ENCODE data around the gene RIC8A. TPM values are rescaled to one million over a fixed set of nuclear protein-coding genes. Genes with fewer than 3 reads are reported as not detected.

RIC8A gene
- total and polyA plus RNA-seq, 10 of the 15 experiments (the other 5 are each of a cell fraction or from before 2014, with no cell fraction given), result 10.4 to 157 (median 81.4) TPM

DNA sequence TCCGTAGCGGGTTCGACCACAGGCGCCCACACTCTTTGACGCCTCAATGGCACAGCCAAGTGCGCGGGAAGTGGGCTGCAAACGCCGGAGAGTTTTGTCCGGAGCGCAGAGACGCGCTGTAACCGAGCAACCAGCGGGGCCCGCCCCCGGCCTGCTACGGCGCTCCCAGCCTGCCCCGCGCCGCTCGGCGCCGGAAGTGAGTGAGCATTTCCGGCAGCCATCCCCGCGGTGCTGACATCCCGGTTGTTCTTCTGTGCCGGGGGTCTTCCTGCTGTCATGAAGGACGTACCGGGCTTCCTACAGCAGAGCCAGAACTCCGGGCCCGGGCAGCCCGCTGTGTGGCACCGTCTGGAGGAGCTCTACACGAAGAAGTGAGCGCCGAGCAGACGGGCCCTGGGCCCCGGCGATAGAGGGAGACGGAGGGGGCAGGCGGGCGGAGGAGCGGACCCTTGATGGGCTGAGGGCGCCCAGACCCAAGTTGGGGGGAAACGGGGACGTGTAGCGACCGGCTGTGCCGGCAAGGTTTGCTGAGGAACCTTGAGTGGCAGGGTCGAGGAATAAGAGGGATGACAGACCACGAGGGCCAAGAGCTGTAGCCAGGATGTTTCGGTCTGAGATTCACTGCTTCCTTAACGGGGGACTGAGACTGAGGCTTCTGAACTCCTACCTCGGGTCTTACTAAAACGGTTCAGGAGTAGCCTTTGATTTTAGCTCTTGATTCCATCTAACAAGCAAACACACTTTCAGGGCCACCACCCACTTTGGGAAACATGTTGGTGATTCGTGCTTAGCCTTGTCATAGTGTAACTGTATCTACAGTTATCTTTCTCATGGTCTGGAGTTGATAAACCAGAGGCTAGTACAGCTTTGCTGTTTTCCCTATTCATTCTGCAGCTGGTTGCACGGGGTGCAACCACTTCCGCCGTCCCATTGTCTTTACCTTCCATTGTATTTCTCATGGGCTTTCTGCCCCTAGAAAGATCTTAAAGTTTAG lies 29.6 kb downstream of the RIC8A start, which contains the start of gene PSMD13 (continued):
- TF ChIP-seq CUX1 (IDR thresholded peaks at IDR 0.05; ENCODE audit: insufficient replicate concordance, low read depth, low read length) (no peak), EED (IDR thresholded peaks at IDR 0.05; ENCODE audit: low read depth) (no peak), CEBPB (IDR thresholded peaks at IDR 0.05; ENCODE audit: borderline replicate concordance in 1 of 2, low read depth in 2 of 2, low read length in 2 of 2) (no peak), RB1 (IDR thresholded peaks at IDR 0.05; ENCODE audit: borderline replicate concordance) (peak; percentile 96), SKIL (IDR thresholded peaks at IDR 0.05; ENCODE audit: low read depth, poor library complexity, severe bottlenecking) (no peak), CREM (IDR thresholded peaks at IDR 0.05; ENCODE audit: low read depth) (peak; percentile 39; the same call in 1 of the 2 replicates), SREBF1 (IDR thresholded peaks at IDR 0.05; ENCODE audit: low read length) (no peak), BCLAF1 (IDR thresholded peaks at IDR 0.05) (no peak), MEF2A (IDR thresholded peaks at IDR 0.05; ENCODE audit: insufficient read depth, low read depth, low read length) (0 out of 2 replicates have a peak, but pooled peaks have one; percentile 23), ZNF207 (IDR thresholded peaks at IDR 0.05; ENCODE audit: borderline replicate concordance) (peak; percentile 98)
- TF ChIP-seq, protein P1, sequence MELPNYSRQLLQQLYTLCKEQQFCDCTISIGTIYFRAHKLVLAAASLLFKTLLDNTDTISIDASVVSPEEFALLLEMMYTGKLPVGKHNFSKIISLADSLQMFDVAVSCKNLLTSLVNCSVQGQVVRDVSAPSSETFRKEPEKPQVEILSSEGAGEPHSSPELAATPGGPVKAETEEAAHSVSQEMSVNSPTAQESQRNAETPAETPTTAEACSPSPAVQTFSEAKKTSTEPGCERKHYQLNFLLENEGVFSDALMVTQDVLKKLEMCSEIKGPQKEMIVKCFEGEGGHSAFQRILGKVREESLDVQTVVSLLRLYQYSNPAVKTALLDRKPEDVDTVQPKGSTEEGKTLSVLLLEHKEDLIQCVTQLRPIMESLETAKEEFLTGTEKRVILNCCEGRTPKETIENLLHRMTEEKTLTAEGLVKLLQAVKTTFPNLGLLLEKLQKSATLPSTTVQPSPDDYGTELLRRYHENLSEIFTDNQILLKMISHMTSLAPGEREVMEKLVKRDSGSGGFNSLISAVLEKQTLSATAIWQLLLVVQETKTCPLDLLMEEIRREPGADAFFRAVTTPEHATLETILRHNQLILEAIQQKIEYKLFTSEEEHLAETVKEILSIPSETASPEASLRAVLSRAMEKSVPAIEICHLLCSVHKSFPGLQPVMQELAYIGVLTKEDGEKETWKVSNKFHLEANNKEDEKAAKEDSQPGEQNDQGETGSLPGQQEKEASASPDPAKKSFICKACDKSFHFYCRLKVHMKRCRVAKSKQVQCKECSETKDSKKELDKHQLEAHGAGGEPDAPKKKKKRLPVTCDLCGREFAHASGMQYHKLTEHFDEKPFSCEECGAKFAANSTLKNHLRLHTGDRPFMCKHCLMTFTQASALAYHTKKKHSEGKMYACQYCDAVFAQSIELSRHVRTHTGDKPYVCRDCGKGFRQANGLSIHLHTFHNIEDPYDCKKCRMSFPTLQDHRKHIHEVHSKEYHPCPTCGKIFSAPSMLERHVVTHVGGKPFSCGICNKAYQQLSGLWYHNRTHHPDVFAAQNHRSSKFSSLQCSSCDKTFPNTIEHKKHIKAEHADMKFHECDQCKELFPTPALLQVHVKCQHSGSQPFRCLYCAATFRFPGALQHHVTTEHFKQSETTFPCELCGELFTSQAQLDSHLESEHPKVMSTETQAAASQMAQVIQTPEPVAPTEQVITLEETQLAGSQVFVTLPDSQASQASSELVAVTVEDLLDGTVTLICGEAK (IDR thresholded peaks at IDR 0.05; ENCODE audit: borderline replicate concordance), result peak; percentile 90
